Upper lobe of right lung (tissue), 1 donor: ENCODE measurements around the gene RIT2. TPM values are rescaled to one million over a fixed set of nuclear protein-coding genes. Genes with fewer than 3 reads are reported as not detected.

ENCODE experiments used
- ATAC-seq: fragments of 200-7000 bp; cut with Tn5 transposase; one replicate; pipeline ENCODE4 v1.9.1; 2020; ENCODE audit warnings: mild to moderate bottlenecking, moderate library complexity
- DNase-seq: peaks from one replicate; pipeline ENCODE4 v3.0.0-alpha.2; 2020
- H3K27ac ChIP-seq: fragments of 200-600 bp; one replicate; pipeline ENCODE4 v1.8.0; 2022
- H3K27me3 ChIP-seq: fragments of 200-600 bp; one replicate; pipeline ENCODE4 v1.8.0; 2022; ENCODE audit warnings: mild to moderate bottlenecking
- H3K36me3 ChIP-seq: fragments of 200-600 bp; one replicate; pipeline ENCODE4 v1.8.0; 2022
- H3K4me1 ChIP-seq: fragments of 200-600 bp; one replicate; pipeline ENCODE4 v1.8.0; 2022
- H3K4me3 ChIP-seq: fragments of 200-600 bp; one replicate; pipeline ENCODE4 v1.8.0; 2022; ENCODE audit warnings: mild to moderate bottlenecking
- H3K9me3 ChIP-seq: fragments of 200-600 bp; one replicate; pipeline ENCODE4 v1.8.0; 2022
- intact Hi-C: fragments of 100-400 bp; cut with DNase I; formaldehyde crosslinking; loops from one replicate; pipeline ENCODE4 v1.11.0; 2022
- total RNA-seq: library from RNA; stranded (reverse); fragmentation: NEBNext Ultra II Directional; extraction: Animal tissue kit (Norgen Biotek cat#: 25700); gene quantifications from one replicate; pipeline ENCODE4 v1.2.1, GENCODE V29; 2021
- TF ChIP-seq, protein P1 (sequence below): fragments of 200-600 bp; IDR thresholded peaks from one replicate; pipeline ENCODE4 v1.8.0; 2022; ENCODE audit warnings: antibody characterized with exemption
- donor health status: DM: no; HTN: yes; CAD: no; lungs with severe emphysema.

RIT2 gene
- total RNA-seq, 1 donor from 2014 or later: not detected

DNA sequence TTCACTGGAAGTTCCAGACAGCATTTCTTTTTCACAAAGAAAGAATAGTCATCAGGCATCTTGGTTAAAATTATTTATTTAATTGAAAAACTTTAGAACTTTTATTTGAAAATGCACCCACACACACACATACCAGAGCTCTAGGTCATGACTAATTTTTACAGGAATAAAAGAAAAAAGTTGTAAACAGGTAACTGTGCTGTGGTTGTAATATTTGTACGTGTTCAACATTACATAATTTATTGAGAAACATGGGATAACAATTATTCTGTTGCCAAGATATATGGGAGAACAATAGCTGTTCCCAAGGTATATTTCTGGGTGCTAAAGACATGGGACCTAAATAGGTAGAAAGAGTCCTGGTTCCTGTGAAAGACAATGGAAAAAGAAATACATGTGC, 104.9 kb downstream of the RIT2 start:
- Histone ChIP-seq H3K4me3 (no peak overlapping the region), H3K27ac (no peak overlapping the region), H3K36me3 (no peaks in the 10 kb centered on the region), H3K9me3 (no peaks in the 10 kb centered on the region), H3K4me1 (no peaks in the 10 kb centered on the region), H3K27me3 (no peaks in the 10 kb centered on the region)
- TF ChIP-seq, protein P1, sequence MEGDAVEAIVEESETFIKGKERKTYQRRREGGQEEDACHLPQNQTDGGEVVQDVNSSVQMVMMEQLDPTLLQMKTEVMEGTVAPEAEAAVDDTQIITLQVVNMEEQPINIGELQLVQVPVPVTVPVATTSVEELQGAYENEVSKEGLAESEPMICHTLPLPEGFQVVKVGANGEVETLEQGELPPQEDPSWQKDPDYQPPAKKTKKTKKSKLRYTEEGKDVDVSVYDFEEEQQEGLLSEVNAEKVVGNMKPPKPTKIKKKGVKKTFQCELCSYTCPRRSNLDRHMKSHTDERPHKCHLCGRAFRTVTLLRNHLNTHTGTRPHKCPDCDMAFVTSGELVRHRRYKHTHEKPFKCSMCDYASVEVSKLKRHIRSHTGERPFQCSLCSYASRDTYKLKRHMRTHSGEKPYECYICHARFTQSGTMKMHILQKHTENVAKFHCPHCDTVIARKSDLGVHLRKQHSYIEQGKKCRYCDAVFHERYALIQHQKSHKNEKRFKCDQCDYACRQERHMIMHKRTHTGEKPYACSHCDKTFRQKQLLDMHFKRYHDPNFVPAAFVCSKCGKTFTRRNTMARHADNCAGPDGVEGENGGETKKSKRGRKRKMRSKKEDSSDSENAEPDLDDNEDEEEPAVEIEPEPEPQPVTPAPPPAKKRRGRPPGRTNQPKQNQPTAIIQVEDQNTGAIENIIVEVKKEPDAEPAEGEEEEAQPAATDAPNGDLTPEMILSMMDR: no peak
- no peak for DNase-seq
- intact Hi-C loops: no loop called here
- no peak for ATAC-seq

DNA sequence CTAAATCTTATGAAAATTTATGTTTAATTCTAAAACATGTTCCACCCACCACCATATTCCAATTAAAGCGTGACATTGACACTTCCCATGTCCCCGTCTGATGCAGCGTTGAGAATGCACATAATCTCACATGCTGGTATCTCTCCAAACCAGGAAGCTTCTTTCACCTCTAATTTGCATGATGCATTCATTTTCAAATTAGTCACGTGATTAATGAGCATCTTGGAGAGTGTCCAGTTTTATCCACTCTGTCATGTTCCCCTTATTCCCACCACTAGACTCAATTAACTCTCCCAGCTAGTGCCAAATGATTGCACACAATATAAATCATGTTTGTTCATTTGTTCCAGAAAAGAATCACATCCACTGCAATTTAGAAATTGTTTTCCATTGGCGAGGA, 105.8 kb downstream of the RIT2 start:
- TF ChIP-seq, protein P1: no peak
- no peaks in the 10 kb centered on the region for H3K9me3 ChIP-seq
- intact Hi-C loops: no loop called here
- no peaks in the 10 kb centered on the region for H3K36me3 ChIP-seq
- H3K27me3 ChIP-seq: no peaks in the 10 kb centered on the region
- DNase-seq: no peak
- H3K4me3 ChIP-seq: no peak overlapping the region
- no peaks in the 10 kb centered on the region for H3K4me1 ChIP-seq
- H3K27ac ChIP-seq: no peak overlapping the region
- no peak for ATAC-seq

DNA sequence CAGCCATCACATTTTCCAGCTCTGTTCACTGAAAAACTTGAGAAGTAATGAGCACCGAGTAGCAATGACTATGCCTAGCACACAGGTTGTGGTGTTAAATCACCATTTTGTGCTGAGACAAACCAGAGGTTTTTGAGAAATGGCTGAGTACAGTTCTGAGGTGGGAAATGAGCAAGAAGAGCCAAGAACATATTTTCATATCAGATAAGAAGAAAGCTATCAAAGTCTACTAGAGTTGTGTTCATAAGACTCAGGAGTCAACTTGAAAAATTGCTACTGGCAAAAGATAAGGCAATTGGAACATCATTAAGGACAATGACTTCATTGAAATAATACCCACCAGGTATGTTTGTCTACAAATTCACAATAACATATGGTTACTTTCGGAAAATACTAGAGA, 108.1 kb downstream of the RIT2 start:
- Histone ChIP-seq H3K36me3 (no peaks in the 10 kb centered on the region), H3K4me1 (no peaks in the 10 kb centered on the region), H3K9me3 (no peaks in the 10 kb centered on the region), H3K27me3 (no peaks in the 10 kb centered on the region), H3K4me3 (no peak overlapping the region), H3K27ac (no peak overlapping the region)
- no peak for DNase-seq
- intact Hi-C loops: no loop called here
- ATAC-seq: no peak
- TF ChIP-seq, protein P1: no peak

DNA sequence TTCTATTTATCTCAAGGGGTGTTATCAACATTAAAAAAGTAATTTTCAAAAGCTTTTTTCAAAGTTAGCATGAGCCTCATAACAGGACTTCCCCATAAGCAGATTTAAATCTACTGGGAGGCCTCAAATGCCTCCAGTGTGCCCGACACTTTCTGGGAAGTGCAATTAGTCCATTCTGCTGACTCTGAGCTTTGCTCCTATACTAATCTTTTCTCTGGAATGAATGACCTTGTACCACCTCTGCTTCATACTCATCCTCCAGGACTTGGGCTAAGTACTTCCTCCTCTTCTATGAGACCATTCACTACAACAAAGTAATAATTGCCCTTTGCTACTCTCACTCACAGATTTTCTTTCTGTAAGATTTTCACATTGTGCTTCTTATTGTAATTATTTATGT, 111.1 kb downstream of the RIT2 start:
- TF ChIP-seq, protein P1: no peak

DNA sequence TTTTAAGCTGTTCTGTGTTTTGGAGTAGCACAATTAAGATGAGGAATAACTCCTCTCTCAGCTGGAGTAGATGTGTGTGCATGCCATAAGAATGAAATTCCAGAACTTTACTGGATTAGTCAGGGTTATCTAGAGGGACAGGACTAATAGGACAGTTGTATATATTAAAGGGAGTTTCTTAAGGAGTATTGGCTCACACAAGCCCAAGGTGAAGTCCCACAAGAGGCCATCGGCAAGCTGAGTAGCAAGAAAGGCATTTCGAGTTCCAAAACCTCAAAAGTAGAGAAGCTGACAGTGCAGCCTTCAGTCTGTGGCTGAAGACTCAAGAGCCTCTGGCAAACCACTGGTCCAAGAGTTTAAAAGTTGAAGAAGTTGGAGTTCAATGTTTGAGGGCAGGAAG, 113.7 kb downstream of the RIT2 start:
- no peaks in the 10 kb centered on the region for H3K36me3 ChIP-seq
- no peak for ATAC-seq
- TF ChIP-seq, protein P1: no peak
- no peak overlapping the region for H3K4me3 ChIP-seq
- H3K9me3 ChIP-seq: no peaks in the 10 kb centered on the region
- no peaks in the 10 kb centered on the region for H3K4me1 ChIP-seq
- H3K27ac ChIP-seq: no peak overlapping the region
- no peaks in the 10 kb centered on the region for H3K27me3 ChIP-seq
- intact Hi-C loops: no loop called here
- DNase-seq: no peak

More for the DNA sequence above, 111.1 kb downstream of the RIT2 start:
- Histone ChIP-seq H3K9me3 (no peaks in the 10 kb centered on the region), H3K27me3 (no peaks in the 10 kb centered on the region), H3K27ac (no peak overlapping the region), H3K4me3 (no peak overlapping the region), H3K4me1 (no peaks in the 10 kb centered on the region), H3K36me3 (no peaks in the 10 kb centered on the region)
- intact Hi-C loops: no loop called here
- ATAC-seq (no peak), DNase-seq (no peak)

DNA sequence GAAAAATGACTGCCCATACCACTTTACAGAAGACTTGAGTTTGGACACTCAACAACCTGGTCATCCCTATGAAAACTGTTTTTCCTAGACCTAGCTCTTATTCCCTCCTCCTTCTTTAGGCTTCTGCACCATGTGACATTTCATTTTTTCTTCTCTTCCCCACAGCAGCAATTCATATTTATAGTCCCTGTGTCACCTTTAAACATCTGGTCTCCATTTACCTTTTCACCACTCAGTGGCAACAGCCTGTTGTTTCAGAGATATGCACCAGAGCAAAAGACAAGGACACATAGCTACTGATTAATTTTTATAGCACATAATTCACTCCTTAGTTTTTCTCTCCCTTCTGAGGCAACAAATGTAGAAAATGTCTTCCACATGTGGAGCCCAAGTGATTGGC, 118.7 kb downstream of the RIT2 start:
- Histone ChIP-seq H3K27ac (no peak overlapping the region), H3K36me3 (no peaks in the 10 kb centered on the region), H3K4me1 (no peaks in the 10 kb centered on the region), H3K27me3 (no peaks in the 10 kb centered on the region), H3K9me3 (no peaks in the 10 kb centered on the region), H3K4me3 (no peak overlapping the region)
- intact Hi-C loops: no loop called here
- ATAC-seq: no peak
- TF ChIP-seq, protein P1: no peak
- DNase-seq: no peak
